Measurements from ENCODE around the gene DYNC2I2.

GRCh38 chr9:128632066-128632465 lies 24.6 kb downstream of the DYNC2I2 start:
- TF ChIP-seq RAD21 (conservative IDR thresholded peaks at IDR 0.05) (no peak), EZH2 (IDR thresholded peaks at IDR 0.05; ENCODE audit: borderline replicate concordance, insufficient read depth, low read length, poor library complexity, severe bottlenecking) (no peak)
